Left ventricle myocardium superior (tissue), 1 donor: ENCODE data around the gene PDE9A. TPM values are rescaled to one million over a fixed set of nuclear protein-coding genes. Genes with fewer than 3 reads are reported as not detected.

Experiments used
- ATAC-seq: fragments of 200-7000 bp; cut with Tn5 transposase; one replicate; pipeline ENCODE4 v1.9.1; 2020; ENCODE audit warnings: mild to moderate bottlenecking, moderate library complexity
- DNase-seq: peaks from one replicate; pipeline ENCODE4 v3.0.0-alpha.2; 2020
- intact Hi-C: fragments of 100-400 bp; cut with micrococcal nuclease; formaldehyde crosslinking; loops from one replicate; pipeline ENCODE4 v1.11.0; 2022
- total RNA-seq: library from RNA; stranded (reverse); fragmentation: NEBNext Ultra II Directional; extraction: Animal tissue kit (Norgen Biotek cat#: 25700); gene quantifications from one replicate; pipeline ENCODE4 v1.2.1, GENCODE V29; 2021
- donor health status: DM: no; HTN: yes; CAD: no; lungs with severe emphysema.

Gene PDE9A
- total RNA-seq, 1 donor from 2014 or later: 4.1 TPM

DNA sequence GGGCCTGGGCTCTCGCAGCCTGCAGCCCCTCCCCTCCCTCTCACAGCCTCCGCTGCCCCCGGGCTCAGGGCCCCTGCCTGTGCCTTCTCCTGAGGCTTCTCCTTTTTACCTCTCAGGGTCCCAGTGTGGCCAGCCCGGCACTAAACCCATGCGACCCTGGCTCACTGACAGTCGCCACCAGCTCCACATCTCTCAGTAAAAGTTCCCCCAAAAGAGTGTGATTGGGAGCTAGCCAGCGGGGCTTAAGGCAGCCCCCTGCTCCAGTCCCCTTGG lies 26.6 kb downstream of the PDE9A start:
- DNase-seq: no peak
- intact Hi-C loops: no loop called here
- no peak for ATAC-seq

DNA sequence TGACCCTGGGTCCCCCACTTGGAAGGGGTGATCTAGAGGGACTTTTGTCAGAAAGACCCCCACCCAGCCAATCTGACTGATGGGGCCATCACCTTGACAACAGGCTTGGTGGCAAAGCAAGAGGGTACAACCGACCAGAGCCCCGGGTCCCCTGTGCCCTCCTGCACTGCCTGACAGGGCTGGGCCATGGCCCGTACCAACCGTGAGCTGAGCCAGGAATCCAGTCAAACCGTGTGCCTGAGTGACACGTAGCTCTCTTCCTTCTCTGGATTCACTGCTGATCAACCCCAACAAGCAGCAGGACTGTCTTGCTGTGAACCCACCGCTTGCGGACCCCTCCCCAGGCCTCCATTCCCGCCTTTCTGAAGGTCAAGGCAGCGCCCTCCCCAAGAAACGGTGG lies 27.0 kb downstream of the PDE9A start:
- intact Hi-C loops: no loop called here

DNA sequence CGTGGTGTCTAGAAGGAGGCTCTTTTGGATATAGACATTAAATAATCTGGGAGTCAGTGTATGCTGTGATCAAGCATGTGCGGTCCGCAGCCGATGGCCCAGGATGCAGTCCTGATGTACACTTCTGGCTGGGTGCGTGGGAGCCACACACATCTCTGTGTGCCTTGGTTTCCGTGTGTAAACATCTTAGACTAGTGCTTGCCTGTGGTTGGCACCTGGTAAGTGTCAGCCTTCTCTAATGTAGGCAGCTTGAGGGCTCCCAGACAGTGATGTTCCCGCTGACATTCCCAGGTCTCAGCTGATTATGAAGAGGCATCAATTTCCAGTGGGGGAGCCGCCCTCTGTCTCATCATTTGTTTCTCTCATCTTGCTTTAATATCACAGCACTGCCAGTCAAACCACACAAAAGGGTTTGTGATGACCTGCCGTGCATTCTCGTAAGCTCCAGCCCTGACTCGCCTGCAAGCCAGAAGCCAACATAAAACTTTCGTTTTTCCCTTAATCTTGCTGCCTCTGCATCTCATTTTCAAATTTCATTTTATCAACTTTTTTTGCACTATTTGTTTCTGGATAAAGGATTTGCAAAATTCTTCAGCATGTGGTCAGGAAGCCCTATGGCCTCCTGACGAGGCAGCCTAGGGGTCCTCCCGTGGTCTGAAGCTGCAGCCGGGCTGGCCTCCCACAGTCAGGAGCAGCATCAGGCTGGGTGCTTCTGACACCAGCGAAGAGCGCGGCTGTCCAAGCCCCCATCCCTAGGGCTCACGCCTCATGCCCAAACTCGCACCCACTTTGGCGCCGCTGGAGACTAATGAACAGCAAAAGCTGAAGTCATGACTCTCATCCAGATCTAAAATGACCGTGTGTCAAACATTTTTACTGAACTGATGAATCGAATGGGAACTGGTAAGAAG lies 28.1 kb downstream of the PDE9A start:
- ATAC-seq (no peak), DNase-seq (no peak)
- intact Hi-C loops: no loop called here

More for the DNA sequence above, 27.0 kb downstream of the PDE9A start:
- ATAC-seq: no peak
- DNase-seq: no peak

DNA sequence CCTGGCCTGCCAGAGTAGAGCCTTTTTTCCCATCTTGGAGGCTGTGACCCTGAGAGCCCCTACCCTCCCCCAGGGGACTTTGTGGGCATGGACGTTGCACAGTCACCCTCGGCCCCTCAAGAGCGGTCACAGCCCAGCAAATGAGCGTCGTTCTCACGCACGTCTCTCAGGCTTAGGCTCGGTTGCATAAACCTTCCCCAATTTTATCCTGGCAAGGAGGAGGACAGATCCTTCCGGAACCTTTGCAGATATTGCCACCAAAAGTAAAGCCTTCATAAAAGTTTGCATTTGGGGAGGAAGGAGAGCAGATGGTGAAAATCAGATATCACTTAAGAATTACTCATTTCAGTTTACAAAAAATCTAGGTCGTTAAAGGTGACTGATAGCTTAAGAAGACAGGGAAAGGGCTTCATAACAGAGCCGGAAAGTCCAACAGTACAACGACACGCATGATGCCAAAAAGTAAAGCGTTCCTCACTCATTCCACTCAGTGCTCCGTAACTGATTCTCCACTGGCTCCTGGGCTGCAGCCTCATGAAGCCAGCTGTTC lies 29.3 kb downstream of the PDE9A start:
- no peak for DNase-seq
- intact Hi-C loops: no loop called here

DNA sequence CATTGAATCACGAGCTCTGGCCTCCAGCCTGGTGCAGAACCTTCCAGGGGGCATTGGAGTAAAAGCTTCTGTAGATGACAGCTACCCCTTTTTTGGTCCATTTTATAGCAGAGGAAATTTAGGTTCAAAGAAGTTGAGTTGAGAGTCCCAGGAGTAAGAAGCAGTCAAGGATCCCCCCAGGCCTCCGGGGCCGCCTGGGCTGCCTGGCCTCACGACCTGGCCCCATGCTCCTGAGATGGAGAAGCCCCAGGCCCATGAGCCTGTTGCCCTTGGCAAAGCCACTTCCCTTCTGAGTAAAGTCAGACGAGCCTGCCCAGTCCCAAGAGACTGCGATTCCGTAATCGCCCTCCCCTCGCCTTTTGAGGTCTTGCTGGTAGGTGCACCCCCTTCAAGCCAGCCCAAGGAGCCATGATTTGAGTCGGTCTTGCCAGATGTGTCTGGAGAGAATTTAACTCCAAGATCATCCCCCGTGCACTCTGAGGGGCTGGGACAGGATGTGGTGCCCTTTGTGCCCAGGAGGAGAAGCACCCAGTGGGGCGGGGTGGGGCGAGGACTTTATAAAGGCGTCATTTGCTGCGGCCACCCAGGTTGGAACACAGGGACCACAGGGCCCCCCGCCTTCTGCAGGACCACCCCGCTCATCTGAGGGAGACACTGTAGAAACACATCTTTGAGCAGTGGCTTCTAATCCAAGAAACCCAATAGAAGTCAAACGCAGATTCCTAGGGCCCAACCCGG lies 30.1 kb downstream of the PDE9A start:
- intact Hi-C loops: no loop called here
- DNase-seq: no peak
- ATAC-seq: no peak

More for the DNA sequence above, 29.3 kb downstream of the PDE9A start:
- no peak for ATAC-seq

GRCh38 chr21:42684109-42684916 lies 30.9 kb downstream of the PDE9A start:
- no peak for ATAC-seq
- DNase-seq: no peak
- intact Hi-C loops: no loop called here

GRCh38 chr21:42685036-42685435 lies 31.6 kb downstream of the PDE9A start:
- intact Hi-C loops: no loop called here
- ATAC-seq (peak; percentile 23), DNase-seq (no peak)

GRCh38 chr21:42685954-42686500 lies 32.6 kb downstream of the PDE9A start:
- ATAC-seq (no peak), DNase-seq (no peak)
- intact Hi-C loops: no loop called here

DNA sequence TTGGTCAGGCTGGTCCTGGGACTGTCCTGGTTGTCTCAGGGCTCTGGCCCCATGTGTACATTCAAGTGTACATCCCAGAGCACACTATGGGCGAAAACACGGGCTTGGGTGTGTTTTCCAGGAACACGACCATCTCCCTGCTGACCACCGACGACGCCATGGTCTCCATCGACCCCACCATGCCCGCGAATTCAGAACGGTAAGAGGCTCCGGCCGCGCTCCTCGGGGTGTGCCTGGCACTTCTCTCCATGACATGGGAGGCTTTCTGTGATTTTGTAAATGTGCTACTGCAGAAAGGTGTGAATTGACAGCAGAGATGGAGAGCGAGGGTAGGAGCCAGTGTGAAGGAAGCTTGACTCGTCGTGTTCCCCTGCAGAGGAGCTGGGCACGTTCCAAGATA lies 34.4 kb downstream of the PDE9A start:
- intact Hi-C loops: no loop called here
- no peak for DNase-seq
- ATAC-seq: no peak

DNA sequence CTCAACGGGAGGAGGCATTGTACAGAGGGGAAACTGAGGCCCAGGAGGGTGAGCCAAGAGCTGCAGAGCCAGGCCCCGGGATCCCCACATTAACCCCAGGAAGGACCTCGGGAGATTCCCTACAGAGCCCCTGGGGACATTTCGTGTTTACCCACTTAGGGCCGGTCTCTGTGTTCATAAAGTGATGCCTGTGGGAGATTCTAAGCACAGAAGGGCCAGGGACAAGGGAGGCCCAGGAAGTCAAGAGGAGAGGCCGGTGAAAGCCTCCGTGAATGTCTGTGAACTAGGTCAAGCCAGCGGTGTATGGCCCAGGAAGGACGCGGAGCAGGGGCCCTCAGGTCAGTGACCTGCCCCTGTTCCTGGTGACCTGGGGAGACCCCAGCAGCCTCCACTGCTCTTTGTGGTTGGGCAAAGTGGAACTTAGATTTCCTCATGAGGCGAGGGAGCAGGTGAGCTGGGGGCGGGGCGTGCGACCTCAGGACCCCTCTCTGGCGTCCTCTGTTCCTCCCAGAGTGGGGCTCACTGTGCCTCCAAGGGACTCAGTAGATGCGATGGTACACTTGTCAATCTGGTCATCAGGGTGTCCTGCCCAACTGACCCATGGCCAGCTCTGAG lies 34.9 kb downstream of the PDE9A start:
- no peak for DNase-seq
- no peak for ATAC-seq
- intact Hi-C loops: no loop called here

GRCh38 chr21:42688841-42689371 lies 35.5 kb downstream of the PDE9A start:
- ATAC-seq: no peak

DNA sequence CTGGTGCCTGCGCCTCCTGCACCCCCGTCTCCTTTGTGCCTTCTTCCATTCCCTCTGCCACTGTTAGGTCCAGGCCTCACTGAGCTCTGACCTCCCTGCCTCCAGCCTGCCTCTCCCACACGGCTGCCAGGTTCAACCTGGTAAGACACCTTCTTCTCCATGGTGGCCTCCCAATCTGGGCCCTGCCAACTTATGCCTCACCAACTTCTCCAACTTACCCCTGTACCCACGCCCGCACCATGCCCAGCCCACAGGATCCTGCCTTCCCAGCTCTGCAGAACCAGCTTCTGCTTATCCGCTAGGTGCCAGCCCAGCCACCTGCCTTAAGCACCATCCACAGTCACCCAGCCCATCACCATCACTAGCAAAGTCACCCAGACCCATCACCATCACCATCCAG lies 37.2 kb downstream of the PDE9A start:
- no peak for ATAC-seq
- DNase-seq: no peak
- intact Hi-C loops: no loop called here

More at GRCh38 chr21:42688841-42689371, 35.5 kb downstream of the PDE9A start:
- intact Hi-C loops: no loop called here
- no peak for DNase-seq

- no peak for DNase-seq
- no peak for ATAC-seq
- intact Hi-C loops: no loop called here
Observed at GRCh38 chr21:42691901-42692559, 38.6 kb downstream of the PDE9A start.

GRCh38 chr21:42692688-42693087 lies 39.3 kb downstream of the PDE9A start:
- no peak for ATAC-seq
- intact Hi-C loops: no loop called here
- DNase-seq: no peak

DNA sequence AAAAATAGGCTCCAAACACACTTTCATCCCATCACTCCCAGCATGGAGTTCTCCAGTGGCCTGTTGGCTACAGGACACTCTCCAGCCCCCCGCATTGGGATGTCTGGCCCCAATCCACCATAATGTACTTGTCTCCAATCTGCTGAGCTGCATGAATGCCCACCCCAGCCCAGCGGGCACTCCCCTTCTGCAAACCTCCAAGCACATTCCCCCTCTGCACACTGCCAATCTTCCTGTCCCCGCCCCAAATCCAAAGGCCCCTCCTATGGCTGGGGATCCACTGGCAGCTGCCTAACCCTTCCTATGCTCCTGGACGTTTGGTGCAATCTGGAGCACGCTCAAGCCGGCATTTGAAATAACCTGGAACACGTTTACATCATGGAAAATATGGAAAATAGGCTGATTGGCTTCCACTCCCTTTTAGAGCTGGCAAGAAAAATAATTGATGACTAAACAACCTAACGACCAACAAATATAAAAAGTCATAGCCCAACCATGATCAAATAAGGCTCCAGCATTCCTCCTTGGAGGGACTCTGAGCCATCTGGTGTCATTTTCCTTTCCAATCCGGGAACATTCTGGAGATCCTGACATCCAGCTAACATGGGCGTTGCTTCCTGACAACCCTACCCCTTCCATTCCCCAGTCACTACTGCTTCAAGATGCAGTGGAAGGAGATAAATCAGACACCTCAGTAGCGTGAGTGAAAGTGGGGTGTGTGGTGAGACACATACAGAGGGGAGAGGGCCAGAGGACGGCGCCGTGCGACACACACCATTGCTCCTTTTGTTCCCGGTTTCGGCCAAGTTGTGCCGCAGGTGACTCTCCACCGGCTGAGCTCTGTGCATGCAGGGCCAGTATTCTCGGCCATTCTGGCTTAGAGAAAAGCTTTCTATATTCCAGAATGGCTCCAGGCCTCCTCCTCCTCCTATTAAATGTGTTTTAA lies 41.6 kb downstream of the PDE9A start:
- intact Hi-C loops: no loop called here
- no peak for DNase-seq
- no peak for ATAC-seq

DNA sequence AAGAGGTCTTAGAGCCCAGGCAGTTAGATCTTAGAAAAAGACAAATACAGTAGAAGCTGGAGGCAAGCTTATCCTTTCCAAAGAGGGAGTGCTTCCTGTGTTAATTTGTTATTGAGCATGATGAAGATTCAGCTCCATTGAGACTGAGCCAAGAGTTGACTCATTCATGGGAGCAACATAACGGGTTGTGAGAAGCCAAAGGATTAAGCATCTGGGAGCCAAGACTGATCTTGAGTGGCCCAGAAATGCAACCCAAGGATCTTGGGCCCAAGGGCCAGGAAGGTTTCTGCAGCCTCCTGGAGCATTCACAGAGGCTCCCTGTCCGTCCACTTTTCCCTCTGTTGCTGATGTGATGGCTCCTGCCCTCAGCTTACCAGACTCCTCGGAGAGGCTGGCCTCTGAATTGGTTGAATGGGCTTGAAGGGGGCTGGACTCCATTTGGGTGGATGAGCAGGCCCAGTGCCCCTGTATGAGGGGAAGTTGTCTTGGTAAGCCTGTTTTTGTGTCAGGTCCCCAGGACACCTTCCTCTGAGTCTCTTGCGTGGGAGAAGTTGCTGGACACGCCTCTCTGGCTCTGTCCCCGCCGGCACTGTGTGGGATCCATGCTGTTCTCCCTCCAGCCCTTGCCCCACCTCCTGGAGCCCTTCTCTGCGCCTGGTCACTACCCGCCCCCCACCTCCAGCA lies 42.4 kb downstream of the PDE9A start:
- intact Hi-C loops: no loop called here
- no peak for DNase-seq

More for the DNA sequence above, 42.4 kb downstream of the PDE9A start:
- peak; percentile 74 for ATAC-seq
